Fibroblast of the aortic adventitia (primary cell): ENCODE data around the gene KLHL40. TPM values are rescaled to one million over a fixed set of nuclear protein-coding genes. Genes with fewer than 3 reads are reported as not detected.

ENCODE experiments used
- DNase-seq: peaks from one replicate; pipeline ENCODE4 v3.0.0-alpha.2; 2010; ENCODE audit warnings: low read depth
- H3K4me3 ChIP-seq: 2 replicates; pipeline ENCODE4 v1.5.1; 2011; ENCODE audit warnings: low read depth, mild to moderate bottlenecking, control low read depth, low read length, moderate library complexity
- total RNA-seq: library from RNA; depleted of rRNA; stranded (reverse); fragments of >200 nt; gene quantifications from 2 replicates; pipeline ENCODE4 v1.2.3, GENCODE V29; 2012; ENCODE audit warnings: low replicate concordance
- TF ChIP-seq, protein P1 (sequence below): IDR thresholded peaks from 2 replicates; pipeline ENCODE4 v1.5.1; 2011; ENCODE audit warnings: mild to moderate bottlenecking, low read length, control low read depth, inconsistent platforms; ENCODE audit not compliant: insufficient read depth

The KLHL40 gene
- total RNA-seq, 1 donor = not detected

DNA sequence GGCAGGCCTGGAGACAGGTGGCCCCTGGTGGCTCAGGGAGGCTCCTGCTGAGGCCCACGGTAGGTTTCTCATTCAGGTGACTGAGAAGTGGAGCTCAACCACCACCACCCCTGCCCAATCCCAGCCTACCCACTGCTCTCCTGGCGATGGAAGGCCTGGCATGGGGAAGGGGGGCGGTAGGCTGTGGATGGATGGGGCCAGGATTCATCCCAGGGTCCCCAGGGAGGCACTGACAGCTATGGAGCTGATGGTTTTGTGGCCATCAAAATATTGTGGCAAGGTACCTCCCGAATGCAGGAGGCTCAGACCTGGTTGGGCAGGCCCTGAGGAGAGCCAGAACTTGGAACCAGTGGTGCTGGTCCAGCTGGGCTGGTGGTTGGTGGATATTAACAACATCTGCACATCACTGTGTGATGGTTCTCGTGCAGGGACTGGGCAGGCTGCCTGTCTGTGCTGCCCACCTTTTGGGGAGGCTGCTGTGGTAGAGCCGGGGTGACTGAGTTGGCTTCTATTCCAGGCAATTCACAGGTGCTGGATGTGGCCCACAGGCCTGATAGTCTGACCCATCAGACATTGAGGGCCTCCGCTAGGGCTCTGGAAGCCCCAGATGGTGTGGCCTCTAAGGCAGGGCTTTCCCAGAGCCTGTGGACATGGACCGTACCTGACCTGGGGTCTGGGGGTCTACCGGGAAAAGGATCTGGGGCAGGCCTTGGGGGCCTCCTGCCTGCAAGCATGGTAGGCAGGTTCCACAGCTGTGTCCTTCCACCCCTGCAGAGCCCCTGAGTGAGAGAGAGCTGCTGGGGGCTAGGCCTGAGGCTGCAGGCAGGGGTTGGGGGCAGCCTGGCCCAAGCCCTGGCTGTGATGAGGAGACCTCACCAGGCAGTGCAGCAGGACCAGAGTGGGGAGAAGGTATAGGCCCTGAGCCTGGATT, 28.4 kb upstream of the KLHL40 start:
- no peak overlapping the region for H3K4me3 ChIP-seq
- TF ChIP-seq, protein P1, sequence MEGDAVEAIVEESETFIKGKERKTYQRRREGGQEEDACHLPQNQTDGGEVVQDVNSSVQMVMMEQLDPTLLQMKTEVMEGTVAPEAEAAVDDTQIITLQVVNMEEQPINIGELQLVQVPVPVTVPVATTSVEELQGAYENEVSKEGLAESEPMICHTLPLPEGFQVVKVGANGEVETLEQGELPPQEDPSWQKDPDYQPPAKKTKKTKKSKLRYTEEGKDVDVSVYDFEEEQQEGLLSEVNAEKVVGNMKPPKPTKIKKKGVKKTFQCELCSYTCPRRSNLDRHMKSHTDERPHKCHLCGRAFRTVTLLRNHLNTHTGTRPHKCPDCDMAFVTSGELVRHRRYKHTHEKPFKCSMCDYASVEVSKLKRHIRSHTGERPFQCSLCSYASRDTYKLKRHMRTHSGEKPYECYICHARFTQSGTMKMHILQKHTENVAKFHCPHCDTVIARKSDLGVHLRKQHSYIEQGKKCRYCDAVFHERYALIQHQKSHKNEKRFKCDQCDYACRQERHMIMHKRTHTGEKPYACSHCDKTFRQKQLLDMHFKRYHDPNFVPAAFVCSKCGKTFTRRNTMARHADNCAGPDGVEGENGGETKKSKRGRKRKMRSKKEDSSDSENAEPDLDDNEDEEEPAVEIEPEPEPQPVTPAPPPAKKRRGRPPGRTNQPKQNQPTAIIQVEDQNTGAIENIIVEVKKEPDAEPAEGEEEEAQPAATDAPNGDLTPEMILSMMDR = no peak
- DNase-seq = no peak

DNA sequence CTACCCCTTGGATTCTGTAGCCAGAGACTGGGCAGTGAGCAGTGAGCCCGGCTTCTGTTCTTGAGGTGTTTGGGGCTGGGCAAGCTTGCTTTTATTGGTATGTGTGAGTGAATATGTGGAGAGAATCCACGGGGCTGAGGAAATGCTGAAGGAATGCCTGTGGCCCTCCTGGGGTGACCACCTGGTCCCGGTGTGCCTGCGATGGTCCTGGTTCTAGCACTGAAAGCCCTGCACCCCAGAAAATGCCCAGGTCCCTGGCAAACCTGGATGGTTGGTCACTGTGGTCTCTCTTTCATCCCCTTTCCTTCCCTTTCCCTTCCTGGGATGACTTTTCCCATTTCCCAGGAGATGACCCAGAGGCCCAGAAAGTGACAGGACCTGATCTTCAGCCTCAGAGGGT, 27.7 kb upstream of the KLHL40 start:
- no peak overlapping the region for H3K4me3 ChIP-seq
- no peak for DNase-seq
- TF ChIP-seq, protein P1 = no peak

DNA sequence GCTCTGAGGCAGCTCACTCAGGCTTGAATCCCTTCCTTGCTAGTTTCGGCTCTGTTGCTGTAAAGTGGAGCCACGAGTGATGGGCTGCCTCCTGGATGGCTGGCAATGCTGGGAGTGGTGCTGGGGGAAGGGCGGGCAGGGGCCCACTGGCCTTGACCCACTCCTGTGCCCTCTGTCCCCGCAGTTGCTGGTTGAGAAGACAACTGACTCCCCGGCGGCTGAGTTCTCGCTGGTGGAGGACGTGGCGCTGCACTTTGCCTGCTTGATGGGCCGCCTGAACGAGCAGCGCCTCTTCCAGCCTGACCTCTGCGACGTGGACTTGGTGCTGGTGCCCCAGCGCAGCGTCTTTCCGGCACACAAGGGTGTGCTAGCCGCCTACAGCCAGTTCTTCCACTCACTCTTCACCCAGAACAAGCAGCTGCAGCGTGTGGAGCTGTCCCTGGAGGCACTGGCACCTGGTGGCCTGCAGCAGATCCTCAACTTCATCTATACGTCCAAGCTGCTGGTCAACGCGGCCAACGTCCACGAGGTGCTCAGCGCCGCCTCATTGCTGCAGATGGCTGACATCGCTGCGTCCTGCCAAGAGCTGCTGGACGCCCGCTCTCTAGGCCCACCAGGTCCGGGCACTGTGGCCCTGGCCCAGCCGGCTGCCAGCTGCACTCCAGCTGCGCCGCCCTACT, 27.1 kb upstream of the KLHL40 start:
- TF ChIP-seq, protein P1 = no peak
- no peak for DNase-seq
- H3K4me3 ChIP-seq = no peak overlapping the region

DNA sequence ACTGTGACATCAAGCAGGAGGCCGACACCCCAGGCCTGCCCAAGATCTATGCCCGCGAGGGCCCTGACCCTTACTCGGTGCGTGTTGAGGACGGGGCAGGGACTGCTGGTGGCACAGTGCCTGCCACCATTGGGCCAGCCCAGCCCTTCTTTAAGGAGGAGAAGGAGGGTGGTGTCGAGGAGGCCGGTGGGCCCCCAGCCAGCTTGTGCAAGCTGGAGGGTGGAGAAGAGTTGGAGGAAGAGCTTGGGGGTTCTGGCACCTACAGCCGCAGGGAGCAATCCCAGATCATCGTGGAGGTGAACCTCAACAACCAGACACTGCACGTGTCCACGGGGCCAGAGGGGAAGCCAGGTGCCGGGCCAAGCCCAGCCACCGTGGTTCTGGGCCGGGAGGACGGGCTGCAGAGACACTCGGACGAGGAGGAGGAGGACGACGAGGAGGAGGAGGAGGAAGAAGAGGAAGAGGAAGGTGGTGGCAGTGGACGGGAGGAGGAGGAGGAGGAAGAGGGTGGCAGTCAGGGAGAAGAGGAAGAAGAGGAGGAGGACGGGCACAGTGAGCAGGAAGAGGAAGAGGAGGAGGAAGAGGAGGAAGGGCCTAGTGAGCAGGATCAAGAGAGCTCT, 26.5 kb upstream of the KLHL40 start:
- no peak for DNase-seq
- H3K4me3 ChIP-seq = no peak overlapping the region

DNA sequence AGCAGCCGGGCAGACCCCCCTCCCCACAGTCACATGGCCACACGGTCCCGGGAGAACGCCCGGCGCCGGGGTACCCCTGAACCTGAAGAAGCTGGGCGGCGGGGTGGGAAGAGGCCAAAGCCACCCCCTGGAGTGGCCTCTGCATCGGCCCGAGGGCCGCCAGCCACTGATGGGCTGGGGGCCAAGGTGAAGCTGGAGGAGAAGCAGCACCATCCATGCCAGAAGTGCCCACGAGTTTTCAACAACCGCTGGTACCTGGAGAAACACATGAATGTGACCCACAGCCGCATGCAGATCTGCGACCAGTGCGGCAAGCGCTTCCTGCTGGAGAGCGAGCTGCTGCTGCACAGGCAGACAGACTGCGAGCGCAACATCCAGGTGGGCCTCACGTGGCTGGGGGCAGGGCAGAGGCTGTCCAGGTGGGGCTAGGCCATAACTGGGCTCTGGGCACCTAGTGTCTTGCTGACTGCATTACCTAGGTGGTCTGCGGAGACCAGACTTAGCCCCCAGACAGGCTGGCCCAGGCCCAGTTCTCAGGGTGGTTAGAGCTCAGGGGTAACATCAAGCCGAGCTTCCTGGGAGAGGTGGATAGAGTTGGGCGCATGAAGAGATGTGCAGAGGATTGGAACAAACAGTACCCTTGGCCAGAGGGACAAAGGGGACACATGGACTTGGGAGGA, 25.7 kb upstream of the KLHL40 start:
- TF ChIP-seq, protein P1 = no peak
- no peak for DNase-seq
- no peak overlapping the region for H3K4me3 ChIP-seq

More for the DNA sequence above, 26.5 kb upstream of the KLHL40 start:
- TF ChIP-seq, protein P1 = no peak

DNA sequence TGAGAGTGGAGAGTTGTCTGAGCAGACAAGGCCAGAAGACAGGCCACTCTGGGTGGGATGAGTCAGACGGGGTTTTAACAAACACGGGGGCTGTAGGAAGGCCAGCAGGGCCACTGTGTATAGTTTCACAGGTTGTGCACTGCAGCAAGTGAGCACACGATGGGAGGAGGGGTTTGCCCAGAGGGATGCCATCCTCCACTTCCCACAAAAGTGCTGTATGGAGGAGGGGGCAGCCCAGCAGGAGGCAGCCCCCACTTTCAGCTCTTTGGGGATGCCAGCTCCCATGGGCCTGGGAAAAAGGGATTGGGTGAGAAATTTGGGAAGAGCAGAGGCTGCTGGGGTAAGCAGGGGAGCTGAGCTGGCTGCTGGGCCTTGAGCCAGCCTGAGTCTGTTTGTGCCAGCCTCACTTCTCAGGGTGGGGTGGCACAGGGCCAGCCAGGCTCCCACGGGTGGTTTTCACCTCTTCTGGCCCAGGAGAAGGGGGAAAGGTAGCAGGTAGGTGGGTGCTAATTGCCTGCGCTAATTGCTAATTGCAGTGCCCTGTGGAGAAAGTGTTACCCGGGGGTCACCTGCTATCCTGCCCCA, 25.1 kb upstream of the KLHL40 start:
- DNase-seq = no peak
- no peak overlapping the region for H3K4me3 ChIP-seq
- TF ChIP-seq, protein P1 = no peak
